GM12878 (cell line): ENCODE results near the gene RTEL1. TPM values are rescaled to one million over a fixed set of nuclear protein-coding genes. Genes with fewer than 3 reads are reported as not detected.

Source experiments
- ATF2 ChIP-seq: IDR thresholded peaks from 2 replicates; pipeline ENCODE4 v1.6.1; 2012; ENCODE audit warnings: low read length, inconsistent platforms
- ATF7 ChIP-seq: fragments of 450-650 bp; IDR thresholded peaks from 2 replicates; pipeline ENCODE4 v1.6.1; 2016; ENCODE audit warnings: low read depth, mild to moderate bottlenecking
- BACH1 ChIP-seq: fragments of 450-650 bp; IDR thresholded peaks from 2 replicates; pipeline ENCODE4 v1.6.1; 2017; ENCODE audit warnings: mild to moderate bottlenecking, borderline replicate concordance
- DPF2 ChIP-seq: fragments of 450-650 bp; IDR thresholded peaks from 2 replicates; pipeline ENCODE4 v1.6.1; 2017; ENCODE audit warnings: mild to moderate bottlenecking
- ESRRA ChIP-seq: IDR thresholded peaks from 2 replicates; pipeline ENCODE4 v1.6.1; 2012; ENCODE audit warnings: mild to moderate bottlenecking, low read length, improper control_type of control experiment
- JUND ChIP-seq: IDR thresholded peaks from 2 replicates; pipeline ENCODE4 v1.6.1; 2012; ENCODE audit warnings: low read depth, mild to moderate bottlenecking, low read length, improper control_type of control experiment, moderate library complexity
- KDM1A ChIP-seq: fragments of 200-600 bp; sonication (generic); IDR thresholded peaks from 2 replicates; pipeline ENCODE4 v1.6.1; 2016; ENCODE audit warnings: borderline replicate concordance
- MTA3 ChIP-seq: IDR thresholded peaks from 2 replicates; pipeline ENCODE4 v1.6.1; 2012; ENCODE audit warnings: low read length, inconsistent platforms, borderline replicate concordance
- NFXL1 ChIP-seq: fragments of 450-650 bp; IDR thresholded peaks from 2 replicates; pipeline ENCODE4 v1.6.1; 2017; ENCODE audit warnings: antibody characterized with exemption, mild to moderate bottlenecking, borderline replicate concordance
- NFYB ChIP-seq: IDR thresholded peaks from 2 replicates; pipeline ENCODE4 v1.6.1; 2011; ENCODE audit warnings: low read depth, mild to moderate bottlenecking, low read length, improper control_type of control experiment, moderate library complexity; ENCODE audit not compliant: insufficient read depth
- PRDM15 ChIP-seq: fragments of 450-650 bp; formaldehyde crosslinking; IDR thresholded peaks from 2 replicates; pipeline ENCODE4 v1.4.0; 2020; ENCODE audit warnings: mild to moderate bottlenecking, moderate library complexity
- SIN3A ChIP-seq: IDR thresholded peaks from 2 replicates; pipeline ENCODE4 v1.6.1; 2012; ENCODE audit warnings: low read depth, low read length, improper control_type of control experiment
- SKIL ChIP-seq: fragments of 450-650 bp; IDR thresholded peaks from 2 replicates; pipeline ENCODE4 v1.6.1; 2017; ENCODE audit warnings: mild to moderate bottlenecking, low read depth, inconsistent platforms; ENCODE audit not compliant: poor library complexity, severe bottlenecking
- ZBTB11 ChIP-seq: fragments of 450-650 bp; formaldehyde crosslinking; IDR thresholded peaks from 2 replicates; pipeline ENCODE4 v1.5.0; 2022; ENCODE audit warnings: mild to moderate bottlenecking, missing genetic modification characterization
- ZNF274 ChIP-seq: IDR thresholded peaks from one replicate; pipeline ENCODE4 v1.8.0; 2011; ENCODE audit not compliant: insufficient read length, insufficient read depth
- polyA plus RNA-seq, 11 experiments: library from polyadenylated mRNA; depleted of rRNA in 4 of 11; unstranded in 6 of 11; stranded (reverse) in 5 of 11; fragments of >200 nt; fragmentation: Nextera tagmentation in 4 of 11; fragmentation: Illumina TruSeq in 1 of 11; extraction: Ambion mirVana in 4 of 11; extraction: Trizol in 1 of 11; gene quantifications; 1 replicate in 1 of 11; 2 replicates in 10 of 11; pipeline versions ENCODE4 v1.2.1 to v1.2.3, GENCODE V29; 2011 to 2016; ENCODE audit warnings: inconsistent platforms in 2 of 11, missing spikeins in 2 of 11, low read depth in 1 of 11
- total RNA-seq, 4 experiments: library from RNA; depleted of rRNA in 3 of 4; stranded (reverse); fragments of >200 nt in 3 of 4; fragmentation: Illumina TruSeq in 1 of 4; extraction: Trizol in 1 of 4; gene quantifications; 2 replicates each; pipeline versions ENCODE4 v1.2.1 to v1.2.3, GENCODE V29; 2013 to 2021

RTEL1 gene
- total and polyA plus RNA-seq, 10 of the 15 experiments (the other 5 are each of a cell fraction or from before 2014, with no cell fraction given) = 0.40 to 37.2 (median 15.6) TPM; not detected in 1

- TF ChIP-seq ZNF274 (no peak), NFYB (0 out of 2 replicates have a peak, but pooled peaks have one; percentile 10), ATF2 (no peak), MTA3 (no peak), JUND (no peak), ATF7 (peak; percentile 42; the same call in 1 of the 2 replicates), SKIL (no peak), NFXL1 (no peak), ESRRA (no peak), ZBTB11 (CRISPR knock-in tag) (peak; percentile 95), BACH1 (peak; percentile 36; the same call in 1 of the 2 replicates), DPF2 (no peak; the same call in 1 of the 2 replicates), SIN3A (peak; percentile 66), PRDM15 (CRISPR knock-in tag) (no peak), KDM1A (no peak)
These were observed at the start of gene RTEL1 (continued) for GRCh38 chr20:63657937-63658748.
